WTC11 (cell line): Measurements from ENCODE around the gene TGM2. TPM values are rescaled to one million over a fixed set of nuclear protein-coding genes. Genes with fewer than 3 reads are reported as not detected.

ENCODE experiments used
- ATAC-seq: fragments of 200-7000 bp; cut with Tn5 transposase; 2 replicates; pipeline ENCODE4 v1.10.0; 2021; ENCODE audit warnings: mild to moderate bottlenecking, moderate library complexity
- CTCF ChIA-PET: fragments of 300-600 bp; sonication (Branson Sonifier 250); formaldehyde crosslinking; loops from one replicate; lab custom pipeline; 2021; ENCODE audit warnings: antibody characterized with exemption; lab: Charles Lee
- POLR2A ChIA-PET: fragments of 350-600 bp; sonication (Branson Sonifier 250); formaldehyde crosslinking; loops from one replicate; lab custom pipeline; 2021; ENCODE audit warnings: antibody characterized with exemption; lab: Charles Lee
- DNase-seq: peaks from one replicate; pipeline ENCODE4 v3.0.0; 2021; ENCODE audit warnings: low spot score
- H3K27ac Mint-ChIP-seq: 2 replicates; pipeline ENCODE4 v1.8.0; 2021; ENCODE audit warnings: mixed read lengths
- H3K27me3 Mint-ChIP-seq: 2 replicates; pipeline ENCODE4 v1.8.0; 2021; ENCODE audit warnings: low read depth, mild to moderate bottlenecking, moderate library complexity, mixed read lengths
- H3K36me3 Mint-ChIP-seq: 2 replicates; pipeline ENCODE4 v1.8.0; 2021; ENCODE audit warnings: mixed read lengths
- H3K4me1 Mint-ChIP-seq: 2 replicates; pipeline ENCODE4 v1.8.0; 2022; ENCODE audit warnings: mixed read lengths
- H3K4me3 Mint-ChIP-seq: 2 replicates; pipeline ENCODE4 v1.8.0; 2021; ENCODE audit warnings: mild to moderate bottlenecking, moderate library complexity, mixed read lengths
- H3K9me3 Mint-ChIP-seq: 2 replicates; pipeline ENCODE4 v1.8.0; 2021; ENCODE audit warnings: mixed read lengths
- ARID4B ChIP-seq: sonication (generic); formaldehyde crosslinking; IDR thresholded peaks from 2 replicates; pipeline ENCODE4 v1.8.0; 2023; ENCODE audit warnings: missing genetic modification reagents, mild to moderate bottlenecking, borderline replicate concordance
- ATF3 ChIP-seq: sonication (generic); formaldehyde crosslinking; conservative IDR thresholded peaks from 2 replicates; pipeline ENCODE4 v1.8.1; 2022; ENCODE audit warnings: mild to moderate bottlenecking, missing genetic modification reagents
- CDX4 ChIP-seq: fragments of 250-450 bp; sonication (Bioruptor Pico); IDR thresholded peaks from 2 replicates; pipeline ENCODE4 v1.9.0; 2021; ENCODE audit warnings: moderate library complexity, mild to moderate bottlenecking, inconsistent platforms, borderline replicate concordance
- E2F1 ChIP-seq: sonication (generic); formaldehyde crosslinking; IDR thresholded peaks from 2 replicates; pipeline ENCODE4 v1.8.0; 2022; ENCODE audit warnings: mild to moderate bottlenecking, missing genetic modification reagents
- E2F5 ChIP-seq: sonication (generic); formaldehyde crosslinking; IDR thresholded peaks from 2 replicates; pipeline ENCODE4 v1.8.1; 2022; ENCODE audit warnings: mild to moderate bottlenecking, moderate library complexity, missing genetic modification reagents
- EMX1 ChIP-seq: fragments of 250-450 bp; sonication (Bioruptor Pico); IDR thresholded peaks from 2 replicates; pipeline ENCODE4 v1.8.0; 2021; ENCODE audit warnings: mild to moderate bottlenecking
- FOXP4 ChIP-seq: sonication (generic); formaldehyde crosslinking; IDR thresholded peaks from 2 replicates; pipeline ENCODE4 v1.8.0; 2022; ENCODE audit warnings: mild to moderate bottlenecking, missing genetic modification reagents
- JAZF1 ChIP-seq: fragments of 250-450 bp; sonication (Bioruptor Pico); IDR thresholded peaks from 2 replicates; pipeline ENCODE4 v1.9.0; 2021; ENCODE audit warnings: moderate library complexity, mild to moderate bottlenecking, inconsistent platforms
- SMAD3 ChIP-seq: sonication (generic); formaldehyde crosslinking; IDR thresholded peaks from 2 replicates; pipeline ENCODE4 v1.8.0; 2022; ENCODE audit warnings: missing genetic modification reagents, mild to moderate bottlenecking, borderline replicate concordance
- SMAD4 ChIP-seq: sonication (generic); formaldehyde crosslinking; IDR thresholded peaks from 2 replicates; pipeline ENCODE4 v1.8.0; 2022; ENCODE audit warnings: mild to moderate bottlenecking, missing genetic modification reagents
- SP1 ChIP-seq: sonication (generic); formaldehyde crosslinking; conservative IDR thresholded peaks from 2 replicates; pipeline ENCODE4 v1.8.1; 2022; ENCODE audit warnings: missing genetic modification reagents
- TCF7 ChIP-seq: sonication (generic); formaldehyde crosslinking; IDR thresholded peaks from 2 replicates; pipeline ENCODE4 v1.8.0; 2022; ENCODE audit warnings: mild to moderate bottlenecking, low read depth, missing genetic modification reagents, moderate library complexity
- ZNF219 ChIP-seq: sonication (generic); formaldehyde crosslinking; IDR thresholded peaks from 2 replicates; pipeline ENCODE4 v1.8.0; 2023; ENCODE audit warnings: missing genetic modification reagents, mild to moderate bottlenecking, borderline replicate concordance
- ZNF532 ChIP-seq: fragments of 250-450 bp; sonication (Bioruptor Pico); IDR thresholded peaks from 2 replicates; pipeline ENCODE4 v1.9.0; 2021; ENCODE audit warnings: mild to moderate bottlenecking, borderline replicate concordance
- ZSCAN18 ChIP-seq: fragments of 250-450 bp; sonication (Bioruptor Pico); IDR thresholded peaks from 2 replicates; pipeline ENCODE4 v2.1.2; 2022; ENCODE audit warnings: mild to moderate bottlenecking, moderate library complexity
- total RNA-seq: library from RNA; stranded (reverse); gene quantifications from 3 replicates; pipeline ENCODE4 v1.2.3, GENCODE V29; 2021

TGM2 gene
- total RNA-seq, 1 experiment from 2014 or later, result 1.5 TPM

- TF ChIP-seq ARID4B (no peak), ATF3 (CRISPR knock-in tag) (no peak), TCF7 (no peak), ZNF532 (CRISPR knock-in tag) (no peak)
- TF ChIP-seq, all 79 proteins: peak for 0
Measured at GRCh38 chr20:38132910-38133501, 32.1 kb downstream of the TGM2 start (continued).

- no peak for DNase-seq
- TF ChIP-seq FOXP4 (no peak), SP1 (no peak), JAZF1 (no peak), ZSCAN18 (CRISPR knock-in tag) (no peak), SMAD3 (CRISPR knock-in tag) (no peak), CDX4 (no peak), E2F1 (no peak), EMX1 (CRISPR knock-in tag) (no peak), ZNF219 (no peak), E2F5 (CRISPR knock-in tag) (no peak), SMAD4 (CRISPR knock-in tag) (no peak)
Measured at GRCh38 chr20:38132156-38132909, 32.7 kb downstream of the TGM2 start.

More at GRCh38 chr20:38132156-38132909, 32.7 kb downstream of the TGM2 start:
- Mint-ChIP-seq H3K9me3 (no peaks in the 10 kb centered on the region), H3K36me3 (no peaks in the 10 kb centered on the region), H3K4me1 (peaks cover 5% of the 10 kb centered on the region), H3K4me3 (no peak overlapping the region), H3K27me3 (no peaks in the 10 kb centered on the region), H3K27ac (no peak overlapping the region)
- no peak for ATAC-seq
- POLR2A ChIA-PET, result no interaction called here
- CTCF ChIA-PET, result no interaction called here
